HepG2 (cell line): ENCODE results near the gene RHBDL1. TPM values are rescaled to one million over a fixed set of nuclear protein-coding genes. Genes with fewer than 3 reads are reported as not detected.

Source experiments
- CCAR2 ChIP-seq: fragments of 200-400 bp; formaldehyde crosslinking; optimal IDR thresholded peaks from 2 replicates; pipeline ENCODE3; 2018; ENCODE audit warnings: low read depth, mild to moderate bottlenecking, low read length, moderate library complexity
- EP300 ChIP-seq, 3 experiments: sonication (generic) in 1 of 3; formaldehyde crosslinking in 1 of 3; IDR thresholded peaks; 2 replicates each; pipeline versions ENCODE4 v1.5.1 to v1.6.1; 2011 to 2020; ENCODE audit warnings: low read depth in 2 of 3, low read length in 2 of 3, borderline replicate concordance in 1 of 3, improper control_type of control experiment in 1 of 3, mild to moderate bottlenecking in 1 of 3, missing genetic modification reagents in 1 of 3, moderate library complexity in 1 of 3
- FIP1L1 ChIP-seq: fragments of 200-400 bp; formaldehyde crosslinking; IDR thresholded peaks from 2 replicates; pipeline ENCODE4 v1.6.1; 2018; ENCODE audit warnings: low read depth, mild to moderate bottlenecking, low read length, moderate library complexity, borderline replicate concordance; ENCODE audit not compliant: insufficient read depth
- GZF1 ChIP-seq: sonication (generic); formaldehyde crosslinking; IDR thresholded peaks from 2 replicates; pipeline ENCODE4 v1.5.1; 2020; ENCODE audit warnings: mild to moderate bottlenecking, missing genetic modification reagents
- KAT8 ChIP-seq: IDR thresholded peaks from 2 replicates; pipeline ENCODE4 v1.6.1; 2016; ENCODE audit warnings: missing genetic modification reagents, missing compliant biosample characterization
- SRF ChIP-seq: IDR thresholded peaks from 2 replicates; pipeline ENCODE4 v1.6.1; 2011; ENCODE audit warnings: mild to moderate bottlenecking, low read depth, low read length, moderate library complexity
- THRA ChIP-seq: sonication (generic); formaldehyde crosslinking; IDR thresholded peaks from 2 replicates; pipeline ENCODE4 v1.4.0; 2020; ENCODE audit warnings: missing genetic modification reagents, borderline replicate concordance
- YEATS2 ChIP-seq: sonication (generic); formaldehyde crosslinking; IDR thresholded peaks from 2 replicates; pipeline ENCODE4 v1.4.0; 2020; ENCODE audit warnings: missing genetic modification reagents, borderline replicate concordance
- ZGPAT ChIP-seq: IDR thresholded peaks from 2 replicates; pipeline ENCODE4 v1.6.1; 2016; ENCODE audit warnings: mild to moderate bottlenecking
- ZMYM2 ChIP-seq: sonication (generic); formaldehyde crosslinking; IDR thresholded peaks from 2 replicates; pipeline ENCODE4 v1.8.0; 2022; ENCODE audit warnings: mild to moderate bottlenecking, missing genetic modification reagents
- ZNF225 ChIP-seq: sonication (generic); formaldehyde crosslinking; IDR thresholded peaks from 2 replicates; pipeline ENCODE4 v1.4.0; 2020; ENCODE audit warnings: mild to moderate bottlenecking, missing genetic modification reagents
- ZNF354B ChIP-seq: sonication (generic); formaldehyde crosslinking; IDR thresholded peaks from 2 replicates; pipeline ENCODE4 v1.8.0; 2022; ENCODE audit warnings: mild to moderate bottlenecking, missing genetic modification reagents
- ZNF609 ChIP-seq: sonication (generic); formaldehyde crosslinking; IDR thresholded peaks from 2 replicates; pipeline ENCODE4 v1.4.0; 2020; ENCODE audit warnings: mild to moderate bottlenecking, missing genetic modification reagents, borderline replicate concordance
- ZSCAN21 ChIP-seq: sonication (generic); formaldehyde crosslinking; IDR thresholded peaks from 2 replicates; pipeline ENCODE4 v1.8.0; 2022; ENCODE audit warnings: mild to moderate bottlenecking, missing genetic modification reagents, moderate library complexity, borderline replicate concordance
- polyA plus RNA-seq, 8 experiments: library from polyadenylated mRNA; depleted of rRNA in 3 of 8; stranded (reverse) in 7 of 8; unstranded in 1 of 8; fragments of >200 nt; fragmentation: Illumina TruSeq in 4 of 8; extraction: Trizol in 4 of 8; gene quantifications; 2 replicates each; pipeline versions ENCODE4 v1.2.1 to v1.2.3, GENCODE V29; 2011 to 2016; ENCODE audit warnings: low read depth in 4 of 8, missing spikeins in 1 of 8, mixed read lengths in 1 of 8; ENCODE audit not compliant: insufficient read depth in 1 of 8
- total RNA-seq, 5 experiments: library from RNA; depleted of rRNA; stranded (reverse); fragments of >200 nt; fragmentation: Illumina TruSeq; extraction: Trizol; gene quantifications; 2 replicates each; pipeline ENCODE4 v1.2.3, GENCODE V29; 2016; ENCODE audit warnings: low read depth in 1 of 5
- TF ChIP-seq, protein P1 (sequence below): sonication (generic); formaldehyde crosslinking; IDR thresholded peaks from 2 replicates; pipeline ENCODE4 v1.5.1; 2020; ENCODE audit warnings: mild to moderate bottlenecking, missing genetic modification reagents
- TF ChIP-seq, protein P2 (sequence below): sonication (generic); formaldehyde crosslinking; conservative IDR thresholded peaks from 2 replicates; pipeline ENCODE4 v1.4.0; 2020; ENCODE audit warnings: missing genetic modification reagents

RHBDL1 gene
- total and polyA plus RNA-seq, 2 of the 13 experiments (the other 11 are each of a cell fraction or from before 2014, with no cell fraction given), result 1.8 to 3.8 TPM

- TF ChIP-seq, protein P1, sequence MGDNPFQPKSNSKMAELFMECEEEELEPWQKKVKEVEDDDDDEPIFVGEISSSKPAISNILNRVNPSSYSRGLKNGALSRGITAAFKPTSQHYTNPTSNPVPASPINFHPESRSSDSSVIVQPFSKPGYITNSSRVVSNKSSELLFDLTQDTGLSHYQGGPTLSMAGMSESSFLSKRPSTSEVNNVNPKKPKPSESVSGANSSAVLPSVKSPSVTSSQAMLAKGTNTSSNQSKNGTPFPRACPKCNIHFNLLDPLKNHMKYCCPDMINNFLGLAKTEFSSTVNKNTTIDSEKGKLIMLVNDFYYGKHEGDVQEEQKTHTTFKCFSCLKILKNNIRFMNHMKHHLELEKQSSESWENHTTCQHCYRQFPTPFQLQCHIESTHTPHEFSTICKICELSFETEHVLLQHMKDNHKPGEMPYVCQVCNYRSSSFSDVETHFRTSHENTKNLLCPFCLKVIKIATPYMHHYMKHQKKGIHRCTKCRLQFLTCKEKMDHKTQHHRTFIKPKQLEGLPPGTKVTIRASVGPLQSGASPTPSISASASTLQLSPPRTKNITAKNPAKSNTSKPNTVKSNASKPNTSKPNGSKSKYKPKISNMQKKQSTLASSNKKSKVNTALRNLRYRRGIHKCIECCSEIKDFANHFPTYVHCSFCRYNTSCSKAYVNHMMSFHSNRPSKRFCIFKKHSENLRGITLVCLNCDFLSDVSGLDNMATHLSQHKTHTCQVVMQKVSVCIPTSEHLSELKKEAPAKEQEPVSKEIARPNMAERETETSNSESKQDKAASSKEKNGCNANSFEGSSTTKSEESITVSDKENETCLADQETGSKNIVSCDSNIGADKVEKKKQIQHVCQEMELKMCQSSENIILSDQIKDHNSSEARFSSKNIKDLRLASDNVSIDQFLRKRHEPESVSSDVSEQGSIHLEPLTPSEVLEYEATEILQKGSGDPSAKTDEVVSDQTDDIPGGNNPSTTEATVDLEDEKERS, result 0 out of 2 replicates have a peak, but pooled peaks have one; percentile 55
- no peak for TF ChIP-seq ZSCAN21 (CRISPR knock-in tag)
- no peak for TF ChIP-seq ZMYM2 (CRISPR knock-in tag)
- 0 out of 2 replicates have a peak, but pooled peaks have one; percentile 19 for TF ChIP-seq YEATS2 (CRISPR knock-in tag)
- no peak for TF ChIP-seq THRA (CRISPR knock-in tag)
- TF ChIP-seq ZNF609 (CRISPR knock-in tag), result no peak
- no peak for TF ChIP-seq CCAR2
- no peak for TF ChIP-seq SRF
- no peak for TF ChIP-seq FIP1L1
- no peak for TF ChIP-seq KAT8 (CRISPR knock-in tag)
- TF ChIP-seq, protein P2, sequence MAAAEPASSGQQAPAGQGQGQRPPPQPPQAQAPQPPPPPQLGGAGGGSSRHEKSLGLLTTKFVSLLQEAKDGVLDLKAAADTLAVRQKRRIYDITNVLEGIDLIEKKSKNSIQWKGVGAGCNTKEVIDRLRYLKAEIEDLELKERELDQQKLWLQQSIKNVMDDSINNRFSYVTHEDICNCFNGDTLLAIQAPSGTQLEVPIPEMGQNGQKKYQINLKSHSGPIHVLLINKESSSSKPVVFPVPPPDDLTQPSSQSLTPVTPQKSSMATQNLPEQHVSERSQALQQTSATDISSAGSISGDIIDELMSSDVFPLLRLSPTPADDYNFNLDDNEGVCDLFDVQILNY (CRISPR knock-in tag), result no peak
- no peak for TF ChIP-seq ZNF225 (CRISPR knock-in tag)
- TF ChIP-seq ZNF354B, result no peak
- TF ChIP-seq ZGPAT (CRISPR knock-in tag), result no peak
- no peak for TF ChIP-seq EP300 (IDR thresholded peaks at IDR 0.05; ENCODE audit: low read depth in 2 of 2, low read length in 2 of 2)
- TF ChIP-seq EP300 (CRISPR knock-in tag; IDR thresholded peaks at IDR 0.05; ENCODE audit: borderline replicate concordance), result no peak
- 0 out of 2 replicates have a peak, but pooled peaks have one; percentile 26 for TF ChIP-seq GZF1 (CRISPR knock-in tag)
Observed at GRCh38 chr16:629185-629832, 46.2 kb upstream of the RHBDL1 start (continued).
